Measurements from ENCODE around the gene GDF7.

The GDF7 gene

DNA sequence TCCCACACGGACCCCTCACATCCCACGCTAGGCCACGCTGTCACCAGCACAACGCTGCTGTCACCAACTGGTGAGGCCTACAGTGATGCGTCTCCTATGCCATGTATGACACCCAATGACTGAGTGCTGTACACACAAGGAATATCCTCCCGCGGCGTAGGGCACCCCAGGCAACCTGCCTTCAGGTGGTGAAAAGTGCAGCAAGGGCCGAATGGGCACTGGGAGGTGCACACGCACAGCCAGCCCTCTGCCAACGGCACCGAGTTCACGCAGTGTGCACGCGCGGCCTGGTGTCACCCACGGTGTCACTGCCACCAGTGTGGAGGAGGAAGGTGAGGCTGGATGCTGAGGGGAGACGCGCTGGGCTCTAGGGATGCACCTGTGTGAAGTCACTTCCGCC, 20.5 kb upstream of the GDF7 start:
- DNase-seq = no peak

DNA sequence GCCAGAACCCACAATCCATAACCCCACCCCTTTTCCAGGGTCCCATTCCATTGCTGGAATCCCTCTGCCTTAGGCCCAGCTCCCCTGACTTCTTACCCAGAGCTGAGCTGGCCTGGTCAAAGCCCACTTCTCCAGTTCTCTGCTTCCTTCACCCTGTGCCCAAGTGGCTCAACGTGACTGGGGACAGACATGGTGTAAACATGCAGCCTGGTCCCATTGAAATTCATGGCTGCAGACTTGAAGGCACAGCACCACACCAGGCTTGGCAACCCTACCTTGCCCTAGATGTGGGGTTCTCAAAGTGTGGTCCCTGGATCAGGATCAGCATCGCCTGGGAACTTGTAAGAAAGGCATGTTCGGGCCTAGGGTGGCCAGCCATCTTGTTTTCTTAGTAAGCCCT, 19.7 kb upstream of the GDF7 start:
- DNase-seq = no peak

DNA sequence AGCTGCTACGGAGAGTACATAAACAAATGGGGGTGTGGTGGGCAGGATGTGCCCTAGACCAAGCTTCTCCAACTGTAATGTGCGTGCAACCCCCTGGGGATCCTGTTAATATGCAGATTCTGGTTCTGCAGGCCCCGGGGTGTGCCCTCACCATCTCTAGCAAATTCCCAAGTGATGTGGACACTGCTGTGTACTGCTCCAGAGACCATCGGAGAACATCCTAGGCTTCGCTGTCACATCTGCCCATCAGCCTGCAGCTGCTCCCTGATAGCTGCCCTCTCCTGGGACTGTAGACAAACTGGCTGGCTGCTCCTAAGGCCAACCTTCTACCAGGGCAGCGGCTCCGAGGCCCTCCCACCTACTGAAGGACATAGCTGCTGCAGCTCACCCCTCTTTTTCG, 19.2 kb upstream of the GDF7 start:
- no peak for DNase-seq

DNA sequence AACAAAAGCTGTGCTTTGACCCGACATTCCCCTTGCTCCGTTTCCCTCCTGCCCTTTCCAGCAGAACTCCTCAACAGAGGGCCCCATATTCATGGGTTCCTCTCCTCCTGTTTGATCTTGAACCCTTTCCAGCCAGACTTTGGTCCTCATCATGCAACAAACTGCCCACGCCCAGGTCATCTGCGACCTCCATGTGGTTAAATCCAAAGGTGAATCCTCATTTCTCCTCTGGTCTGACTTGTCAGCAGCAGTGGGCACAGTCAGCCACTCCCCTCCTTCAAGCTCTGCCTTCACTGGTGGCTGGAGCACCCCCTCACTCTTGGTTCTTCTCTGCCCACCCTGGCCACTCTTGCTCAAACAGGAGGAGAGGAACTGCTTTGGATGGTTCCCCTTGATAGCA, 18.7 kb upstream of the GDF7 start:
- DNase-seq = no peak

DNA sequence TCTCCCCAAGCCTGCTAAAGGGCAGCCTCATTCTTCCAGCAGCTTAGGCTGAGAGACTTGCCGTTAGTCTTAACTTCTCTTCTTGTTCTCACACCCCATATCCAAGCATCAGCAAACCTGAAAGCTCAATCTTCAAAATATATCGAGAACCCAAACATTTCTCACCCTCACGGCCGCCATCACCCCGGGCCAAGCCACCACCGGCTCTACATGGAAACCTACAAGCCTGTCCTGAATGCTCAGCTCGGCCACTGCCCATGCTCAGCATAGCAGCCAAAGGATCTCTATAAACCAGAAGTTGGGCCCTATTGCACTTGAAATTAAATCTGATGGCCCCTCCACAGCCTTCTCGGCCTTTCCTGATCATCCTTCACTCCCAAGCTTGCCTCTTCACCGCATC, 18.1 kb upstream of the GDF7 start:
- DNase-seq = no peak

DNA sequence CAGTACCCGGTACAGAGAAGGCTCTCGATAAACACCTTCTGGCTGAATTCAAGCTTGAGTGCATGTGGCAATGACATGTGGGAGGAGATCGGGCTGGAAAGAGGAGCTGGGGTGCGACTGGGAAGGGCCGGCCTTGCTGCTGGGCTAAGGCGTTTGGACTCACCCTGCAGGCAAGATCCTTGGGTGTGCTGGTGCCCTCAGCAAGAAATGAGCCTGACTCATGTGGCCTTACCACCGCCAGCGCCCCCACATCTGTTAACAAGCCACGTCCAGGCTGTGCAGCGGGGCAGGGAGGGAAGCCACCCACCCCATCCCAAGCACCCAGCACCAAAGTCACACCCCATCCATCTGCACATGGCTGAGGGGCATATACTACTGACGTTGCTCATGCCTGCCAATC, 17.4 kb upstream of the GDF7 start:
- no peak for DNase-seq

DNA sequence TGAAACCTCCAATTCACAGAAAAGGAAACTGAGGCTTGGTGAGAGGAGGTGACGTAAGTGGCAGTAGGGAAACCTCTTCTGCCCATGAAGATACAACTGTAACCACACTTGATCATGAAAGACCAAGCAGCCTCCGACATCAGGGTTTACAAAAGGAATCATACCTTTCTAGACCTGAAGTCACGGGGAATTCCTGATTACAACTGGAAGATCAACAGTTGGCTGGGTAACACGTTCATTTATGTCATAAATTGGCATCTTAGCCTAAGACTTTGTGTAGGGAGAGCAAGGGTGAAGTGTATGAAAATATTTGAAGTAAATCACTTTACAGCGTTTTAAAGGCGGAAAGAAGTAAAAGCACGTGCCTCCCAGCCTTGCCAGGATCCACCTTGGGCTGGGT, 17.0 kb upstream of the GDF7 start:
- no peak for DNase-seq

DNA sequence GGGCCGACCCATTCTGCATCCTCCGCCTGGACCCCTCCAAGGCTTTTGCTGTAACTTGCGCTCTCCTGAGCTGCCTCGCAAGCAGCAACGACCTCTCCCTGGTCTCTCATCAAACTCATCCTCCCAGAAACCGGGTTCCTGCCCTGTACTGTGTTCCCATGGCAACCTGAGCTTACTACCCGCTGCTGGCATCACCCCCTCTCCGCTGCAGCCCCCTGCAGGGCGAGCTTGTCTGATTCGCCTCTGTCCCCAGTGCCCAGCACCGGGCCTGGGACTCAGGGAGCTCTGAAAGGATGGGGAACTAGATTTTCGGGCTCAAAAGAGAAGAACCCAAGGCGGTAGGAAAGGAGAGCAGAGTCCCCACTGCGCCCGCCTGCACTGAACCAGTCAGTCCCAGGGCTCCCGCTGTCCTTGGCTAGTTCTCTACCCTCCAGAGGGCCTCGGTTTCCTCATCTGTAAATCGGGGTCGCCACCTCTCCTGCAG, 16.5 kb upstream of the GDF7 start:
- DNase-seq = no peak

DNA sequence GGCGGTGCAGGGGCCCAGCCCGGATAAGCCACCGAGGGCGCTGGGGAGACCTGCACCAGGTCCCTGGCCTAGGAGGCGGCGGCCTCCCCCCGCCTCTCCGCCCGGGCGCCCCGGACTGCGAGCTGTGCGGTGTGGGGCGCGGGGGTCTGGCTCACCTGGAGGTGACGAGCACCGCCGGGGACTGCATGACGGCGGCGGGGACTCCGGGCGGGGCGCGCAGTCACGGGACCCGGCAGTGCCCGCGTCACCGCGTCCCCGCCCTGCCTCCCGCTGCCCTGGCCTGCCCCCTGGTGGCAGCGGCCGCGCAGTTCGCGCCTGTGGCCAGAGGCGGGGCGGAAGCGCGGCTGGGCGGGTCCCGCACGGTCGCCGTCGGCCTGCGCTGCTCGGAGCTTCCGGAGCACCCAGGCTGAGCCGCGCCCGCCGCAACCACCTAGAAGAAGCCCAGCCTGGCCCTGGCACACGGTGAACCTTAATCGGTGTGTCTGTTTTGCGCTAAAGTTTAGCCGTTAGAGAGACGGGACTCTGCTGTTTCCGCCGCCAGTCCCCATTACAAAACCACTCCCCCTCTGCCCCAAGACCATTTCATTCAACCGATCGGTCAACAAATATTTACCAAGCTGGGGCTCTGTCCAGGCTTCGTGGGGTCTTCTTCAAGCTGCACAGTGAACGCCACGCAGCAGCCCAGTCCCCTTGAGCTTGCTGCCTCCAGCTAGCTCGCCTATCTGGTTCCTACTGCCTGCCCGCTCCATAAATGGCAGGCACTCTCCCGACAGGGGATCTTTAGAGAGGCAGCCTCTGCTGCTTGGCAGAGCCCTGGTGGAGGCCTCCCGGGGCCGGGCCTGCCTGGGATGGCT, 15.8 kb upstream of the GDF7 start, which contains the start of gene HS1BP3:
Gene HS1BP3 (minus strand): TSS at position 222 of the 854 bp plus-strand sequence. CDS start 35 bp downstream, at position 187.
- peak; percentile 67 for DNase-seq

DNA sequence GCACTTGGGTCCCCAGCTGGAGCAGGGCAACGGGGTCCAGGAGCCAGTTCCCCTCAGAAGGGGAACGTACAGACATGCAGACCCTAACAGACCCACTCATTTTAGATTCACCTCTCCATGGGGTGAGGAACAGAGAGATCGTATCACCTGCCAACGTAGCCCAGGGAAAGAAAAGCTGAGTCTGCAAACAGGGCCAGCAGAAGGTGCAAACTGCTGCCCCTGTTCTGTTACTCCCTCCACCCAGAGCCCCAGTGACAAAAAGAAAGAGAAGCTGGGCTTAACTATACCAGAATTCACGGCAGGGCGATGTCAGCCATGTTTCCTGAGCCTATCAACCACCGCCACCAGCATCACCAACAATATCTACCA, 15.2 kb upstream of the GDF7 start:
- no peak for DNase-seq

DNA sequence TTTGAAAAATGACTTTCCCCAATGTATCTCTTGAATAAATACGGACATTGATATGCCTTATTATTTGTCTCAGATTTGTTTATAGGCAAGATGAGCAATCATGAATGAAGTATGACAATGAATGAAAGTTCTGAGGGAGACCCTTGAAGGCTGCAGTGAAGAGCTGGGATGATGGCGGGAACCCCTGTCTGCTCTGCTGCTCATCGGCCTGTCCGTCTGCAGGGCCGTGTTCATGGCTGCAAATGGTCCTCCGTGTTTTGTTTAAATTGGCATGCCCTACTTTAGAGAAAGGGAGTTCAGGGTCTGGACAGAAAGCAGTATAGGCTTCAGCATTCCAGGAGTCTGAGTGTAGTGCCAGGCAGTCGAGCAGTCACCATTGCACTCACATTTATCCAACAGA, 14.8 kb upstream of the GDF7 start:
- DNase-seq = no peak

DNA sequence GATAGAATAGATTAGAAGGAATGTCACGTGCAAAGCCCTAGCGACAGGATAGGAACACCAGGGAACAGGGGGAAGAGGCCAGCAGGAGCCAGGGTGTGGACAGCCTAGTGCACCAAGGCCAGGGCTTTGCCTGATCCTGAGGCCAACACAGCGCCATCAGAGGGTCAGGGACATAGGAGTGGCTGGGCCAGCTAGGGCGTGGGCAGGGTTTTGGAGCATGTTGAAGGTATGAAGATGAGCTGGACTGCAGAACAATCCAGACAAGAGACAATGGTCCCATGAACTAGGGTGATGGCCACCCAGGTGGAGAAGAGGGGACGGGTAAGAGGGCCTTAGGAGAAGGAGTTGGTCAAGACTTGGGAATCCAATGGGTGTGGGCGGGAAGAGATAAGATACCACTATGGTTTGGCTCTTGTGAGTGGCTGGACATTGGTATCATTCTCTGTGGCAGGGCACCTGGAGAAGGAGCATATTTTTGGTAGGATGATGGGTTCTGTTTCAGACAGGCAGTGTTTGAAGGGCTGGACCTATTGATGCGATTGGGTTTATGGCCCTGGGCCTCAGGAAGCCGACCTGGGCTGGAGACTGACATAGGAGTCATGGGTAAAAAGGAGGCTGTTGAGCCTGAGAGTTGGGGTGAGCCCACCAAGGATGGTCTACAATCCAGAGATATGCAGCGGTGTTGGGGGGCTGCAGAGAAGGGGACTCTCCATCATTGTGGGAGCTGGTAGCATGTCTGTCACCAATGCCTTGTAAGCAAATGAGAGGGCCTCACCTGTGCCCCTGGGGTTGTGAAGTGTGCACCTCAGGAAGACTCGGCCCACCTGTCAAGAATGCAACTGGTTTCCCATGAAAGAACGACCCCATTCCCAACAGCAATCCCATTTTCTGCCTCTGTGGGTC, 14.0 kb upstream of the GDF7 start:
- no peak for DNase-seq

DNA sequence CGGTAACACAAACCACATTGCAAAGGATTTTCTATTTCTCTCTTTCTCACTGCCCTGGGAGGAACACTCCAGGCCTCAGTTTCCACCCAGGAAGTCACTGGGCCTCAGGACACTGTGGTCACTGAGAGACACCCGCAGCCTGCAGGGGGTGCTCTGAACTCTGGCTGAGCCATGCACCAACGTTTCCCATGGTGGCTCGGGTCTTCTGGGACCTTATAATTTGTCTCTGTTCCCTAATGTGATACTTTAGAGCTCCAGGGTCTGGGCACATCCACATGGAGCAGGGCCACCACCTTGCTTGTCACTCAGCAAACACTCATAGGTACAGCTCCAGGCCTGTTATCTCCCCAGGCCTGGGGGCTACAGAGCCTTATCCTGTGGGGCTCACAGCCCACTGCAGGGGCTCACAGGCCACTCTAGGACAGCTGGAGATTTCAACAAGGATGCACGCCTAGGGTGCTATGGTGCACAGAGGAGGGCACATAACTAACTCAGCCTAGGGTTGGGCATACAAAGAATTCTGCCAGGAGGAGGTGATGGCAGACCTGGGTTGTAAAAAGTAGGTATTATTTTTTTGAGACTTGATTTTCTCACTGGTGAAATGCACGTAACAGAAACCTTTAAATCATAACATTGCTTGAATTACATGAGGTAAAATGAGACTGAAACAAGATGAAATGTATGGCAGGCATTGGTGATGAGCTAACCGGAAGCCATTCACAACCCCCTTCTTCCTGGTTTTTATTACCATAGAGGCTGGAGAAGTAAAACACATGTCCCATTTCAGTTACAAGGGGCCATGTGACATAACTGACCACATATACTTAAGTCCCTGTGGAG, 13.0 kb upstream of the GDF7 start:
- DNase-seq = peak; percentile 86

DNA sequence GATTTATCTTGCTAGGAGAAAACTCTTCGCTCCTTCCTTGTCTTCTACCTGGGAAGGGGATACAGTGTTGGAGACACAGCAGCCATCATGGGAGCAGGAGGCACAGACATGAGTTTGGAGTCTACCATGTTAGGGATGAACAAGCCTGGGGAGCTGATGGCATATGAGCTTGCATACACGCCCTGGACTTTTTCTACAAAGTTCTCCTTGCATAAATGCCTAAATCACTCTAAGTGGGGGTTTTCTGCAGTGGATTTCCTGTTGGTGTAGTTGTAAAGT, 12.5 kb upstream of the GDF7 start:
- DNase-seq = no peak

DNA sequence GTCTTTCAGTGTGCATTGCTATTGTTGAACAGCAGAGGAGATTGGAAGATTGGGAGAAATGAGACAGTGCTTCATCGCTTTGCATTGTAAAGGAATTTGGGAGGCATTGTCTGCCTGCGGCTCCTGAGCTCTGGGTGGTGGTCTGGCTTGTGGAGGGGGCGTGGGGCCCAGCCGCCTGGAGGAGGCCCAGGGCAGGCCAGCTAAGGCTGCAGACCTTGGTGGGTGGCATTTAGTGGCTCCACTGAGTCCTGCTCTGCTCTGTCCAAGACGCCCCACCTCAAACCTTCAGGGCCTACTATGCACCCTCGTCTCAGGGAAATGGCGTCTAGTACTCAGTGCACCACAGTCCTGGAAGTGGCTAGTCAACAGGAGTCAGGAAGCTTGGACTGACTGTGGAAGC, 10.4 kb upstream of the GDF7 start:
- no peak for DNase-seq

DNA sequence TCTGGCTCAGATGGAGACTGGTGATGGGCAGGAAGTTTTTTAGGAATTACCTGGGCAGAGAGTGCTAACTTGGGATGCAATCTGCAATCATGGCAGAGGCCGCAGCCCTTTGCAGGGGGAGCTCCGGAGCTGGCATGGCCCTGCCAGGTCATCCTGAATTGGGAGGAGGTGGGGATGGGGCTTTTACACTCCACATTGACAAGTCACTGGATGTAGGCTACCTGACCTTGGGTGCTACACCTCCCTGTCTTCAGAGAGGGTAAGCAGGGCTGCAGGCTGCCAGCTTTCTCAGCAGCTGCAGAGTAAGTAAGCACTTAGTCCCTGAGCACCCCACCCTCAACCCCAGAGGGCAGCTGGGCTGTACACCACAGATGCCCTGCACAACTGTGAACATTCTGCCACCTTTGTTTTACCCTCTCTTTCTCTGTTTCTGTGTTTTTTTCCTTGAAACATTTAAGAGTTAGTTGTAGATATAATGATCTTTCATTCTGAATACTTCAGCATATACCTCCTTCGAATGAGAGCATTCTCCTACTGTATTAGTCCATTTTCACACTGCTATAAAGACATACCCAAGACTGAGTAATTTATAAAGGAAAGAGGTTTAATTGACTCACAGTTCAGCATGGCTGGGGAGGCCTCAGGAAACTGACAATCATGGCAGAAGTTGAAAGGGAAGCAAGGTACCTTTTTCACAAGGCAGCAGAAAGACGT, 9.3 kb upstream of the GDF7 start:
- DNase-seq = no peak

DNA sequence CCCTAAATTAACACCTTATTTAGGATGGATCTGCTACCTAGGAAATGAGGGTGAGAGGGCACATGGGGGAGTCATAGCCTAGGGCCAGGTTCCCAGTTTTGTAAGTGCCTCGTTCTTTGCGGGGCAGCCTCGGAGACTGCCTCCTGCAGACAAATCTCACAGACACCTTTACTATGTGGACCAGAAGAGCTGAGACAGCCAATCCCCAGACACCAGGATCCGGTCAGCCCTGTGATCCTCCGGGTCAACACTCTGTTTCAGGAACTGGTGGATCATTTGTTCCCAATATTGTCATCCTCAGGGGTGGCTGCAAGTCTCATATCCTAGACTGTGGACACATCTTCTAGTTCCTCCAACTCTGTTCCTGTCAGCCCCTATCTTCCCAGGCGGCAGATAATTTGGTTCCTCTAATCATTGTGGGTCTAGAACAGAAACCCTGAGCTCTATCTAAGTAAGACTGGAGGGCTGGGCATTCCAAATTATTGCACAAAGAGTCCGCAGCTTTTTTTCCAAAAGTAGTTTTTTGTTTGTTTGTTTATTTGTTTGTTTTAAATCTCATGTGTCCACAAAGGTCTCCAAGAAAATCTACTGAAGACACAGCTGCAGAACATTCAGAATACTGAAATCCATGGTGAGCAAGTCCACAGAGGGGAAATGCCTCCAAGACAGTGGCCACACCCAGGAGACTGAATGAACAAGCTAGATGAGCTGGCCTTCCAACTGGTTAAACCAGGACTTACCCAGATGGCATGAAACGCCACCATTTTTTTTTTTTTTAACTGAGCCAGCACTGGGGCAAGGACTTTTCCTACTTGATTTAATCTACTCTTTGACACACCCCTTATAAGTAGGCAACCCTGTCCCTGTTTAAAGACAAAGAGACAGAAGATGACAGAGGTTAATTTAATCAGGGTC, 6.2 kb upstream of the GDF7 start:
- DNase-seq = no peak

DNA sequence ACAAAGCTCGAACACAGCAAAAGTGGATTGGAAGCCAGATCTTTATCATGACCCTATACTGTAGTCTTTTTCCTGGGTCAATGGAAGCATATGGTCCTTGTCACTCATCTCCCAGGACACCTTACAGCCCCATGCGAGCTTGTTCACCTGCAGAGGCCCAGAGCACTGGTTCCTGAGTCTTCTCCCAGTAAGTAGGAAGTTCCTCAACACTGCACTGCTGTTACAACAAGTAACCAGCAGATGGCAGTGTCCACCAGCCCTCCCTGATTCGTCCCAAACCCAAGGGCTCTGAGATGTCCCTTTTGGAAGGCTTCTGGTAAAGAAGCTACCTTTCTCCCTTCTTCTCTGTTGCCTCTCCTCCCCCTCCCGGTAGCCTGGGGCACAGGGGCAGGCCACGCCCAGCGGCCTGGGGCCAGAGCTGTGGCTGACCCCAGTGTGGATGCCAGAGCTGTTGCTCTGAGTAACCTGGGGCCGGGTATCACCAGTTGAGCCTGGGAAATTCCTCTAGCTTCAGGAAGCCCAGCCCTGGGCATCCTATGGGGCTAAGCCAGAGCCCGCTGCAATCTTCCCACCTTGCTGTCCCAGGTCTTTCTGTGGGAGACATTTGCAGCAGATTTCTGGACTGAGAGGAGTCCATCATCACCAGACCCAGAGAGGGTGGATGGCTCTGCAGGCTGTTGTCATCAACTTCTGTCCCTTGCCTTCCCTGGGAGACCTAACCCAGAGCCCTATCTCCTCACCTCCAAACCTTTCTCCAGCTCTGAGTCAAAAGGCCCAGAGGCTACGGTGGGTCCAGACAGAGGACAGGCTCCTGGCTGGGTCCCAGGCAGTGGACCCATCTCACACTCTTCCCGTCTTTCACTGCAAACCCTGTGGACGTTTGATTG, 5.3 kb upstream of the GDF7 start:
- peak; percentile 15 for DNase-seq

DNA sequence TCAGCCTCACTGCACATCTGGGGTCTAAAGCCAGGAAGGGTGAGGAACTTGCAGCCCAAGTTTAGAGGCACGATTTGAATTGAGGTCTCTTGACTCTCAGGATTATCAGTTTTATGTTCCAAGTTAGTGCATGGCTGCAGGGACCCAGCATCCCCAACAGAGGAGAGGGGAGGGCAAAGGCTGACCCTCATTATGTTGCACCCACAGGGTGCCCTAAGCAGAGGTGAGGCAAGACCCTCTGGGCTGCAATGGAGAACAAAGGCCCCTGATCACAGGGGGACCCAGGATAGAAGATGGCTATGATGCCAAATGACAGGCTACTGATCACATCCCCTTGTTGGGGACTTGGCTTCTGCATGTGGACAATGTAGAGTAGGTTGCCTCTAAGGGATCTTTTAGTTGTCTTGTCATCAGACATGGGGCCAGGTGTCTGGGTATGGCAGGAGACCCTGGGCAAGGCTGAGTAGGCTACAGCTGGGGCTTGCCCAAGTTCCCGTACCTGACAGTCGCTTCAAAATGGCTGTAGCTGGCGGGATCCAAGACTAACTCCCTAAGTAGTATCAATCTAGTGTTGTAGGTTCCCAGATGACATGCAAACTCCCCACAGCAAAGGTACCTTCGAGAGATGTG, 4.5 kb upstream of the GDF7 start:
- DNase-seq = no peak

All from GF-D8 (cell line).